SH-SY5Y (cell line): ENCODE results near the gene CAMTA1.

ENCODE experiments used
- GATA2 ChIP-seq: IDR thresholded peaks from 2 replicates; pipeline ENCODE4 v1.6.1; 2011; ENCODE audit warnings: mild to moderate bottlenecking, low read depth, low read length
- GATA3 ChIP-seq: IDR thresholded peaks from 2 replicates; pipeline ENCODE4 v1.6.1; 2011; ENCODE audit warnings: low read depth, mild to moderate bottlenecking, low read length, moderate library complexity

DNA sequence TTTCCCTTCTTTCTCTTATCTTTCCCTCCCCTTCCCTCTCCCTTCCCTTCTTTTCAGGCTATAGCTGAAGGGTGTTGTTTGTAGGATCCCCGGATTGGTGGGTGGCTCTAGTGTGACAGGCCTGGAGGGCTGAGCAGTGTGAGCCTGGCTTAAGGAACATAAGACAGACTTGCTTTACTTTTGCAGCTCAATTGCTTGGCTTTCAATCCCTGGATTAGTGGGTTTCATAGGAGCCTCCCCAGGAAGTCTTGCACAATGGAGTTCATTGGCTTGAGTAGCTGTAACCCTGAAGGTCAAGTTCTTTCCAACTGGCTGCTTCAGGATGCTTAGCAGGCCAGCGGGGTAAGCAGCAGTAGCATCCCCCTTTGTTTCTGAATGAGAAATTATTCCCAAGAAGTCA is 126.7 kb downstream of the CAMTA1 start:
- TF ChIP-seq GATA2: no peak
- TF ChIP-seq GATA3: no peak
